Measurements from ENCODE around the gene NPR2. TPM values are rescaled to one million over a fixed set of nuclear protein-coding genes. Genes with fewer than 3 reads are reported as not detected.

Gene NPR2
- total RNA-seq, 1 experiment from 2014 or later: 40.5 TPM

DNA sequence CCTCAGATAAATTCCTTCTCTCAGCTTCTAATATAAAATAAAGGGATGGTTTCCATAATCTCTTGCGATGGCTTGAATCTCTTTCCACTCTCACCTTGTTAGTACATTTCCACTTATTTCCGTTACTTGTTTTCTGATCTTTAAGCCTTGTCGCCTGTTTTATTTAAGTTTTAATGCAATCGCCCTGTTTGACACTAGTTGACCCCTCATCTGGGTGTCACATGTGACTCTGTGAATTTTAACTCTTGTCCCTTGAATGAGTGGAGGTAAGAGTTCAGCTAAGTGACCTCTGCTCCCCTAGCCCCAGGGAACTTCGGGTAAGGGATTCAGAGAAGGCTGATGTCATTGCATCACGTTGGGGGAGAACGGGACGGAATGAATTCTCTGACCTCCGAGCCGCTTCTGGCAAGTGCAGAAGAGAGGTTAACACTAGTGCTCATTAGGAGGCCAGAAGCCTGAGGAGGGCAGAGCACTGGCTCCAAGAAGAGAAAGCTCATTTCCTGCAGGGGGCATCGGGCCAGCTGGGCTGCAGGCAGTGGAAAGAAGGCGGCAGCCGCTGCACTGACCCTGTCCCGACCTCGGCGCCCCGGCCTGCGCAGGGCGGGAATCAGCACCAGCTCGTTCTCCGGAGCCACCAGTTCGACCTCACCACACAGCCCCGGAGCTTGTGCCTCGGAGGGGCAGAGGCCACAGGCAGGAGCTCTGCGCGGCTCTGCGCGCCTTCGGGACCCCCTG is 22.9 kb downstream of the NPR2 start:
- intact Hi-C loops (cut with micrococcal nuclease; ENCODE audit: unreplicated experiment): loop anchor here (2.0 kb wide), 1 partner anchor 155 kb away; the partner anchor contains the start of genes CCDC107 and RMRP
- Histone ChIP-seq H3K9me3 (no peaks in the 10 kb centered on the region), H3K36me3 (ENCODE audit: control insufficient read depth, insufficient read depth, low read length) (no peaks in the 10 kb centered on the region), H3K4me3 (ENCODE audit: low read depth, low read length) (peak overlapping the region; percentile 79), H3K4me1 (peaks cover 20% of the 10 kb centered on the region), H3K27me3 (replicated peaks; ENCODE audit: control insufficient read depth, insufficient read depth, low read length) (no peaks in the 10 kb centered on the region)
- no peaks in the 10 kb centered on the region for H3K9me3 Mint-ChIP-seq (ENCODE audit: unreplicated experiment)
- peaks cover 24% of the 10 kb centered on the region for H3K36me3 Mint-ChIP-seq (ENCODE audit: insufficient read depth, unreplicated experiment)
- CTCF ChIA-PET: interaction anchor here (0.5 to 4.6 kb wide), 21 partner anchors 9 to 211 kb away, joined by 3 to 77 read pairs (median 5); partner anchors contain the start of genes FAM221B and TMEM8B
- peak; percentile 80 to 81 for DNase-seq
- no peaks in the 10 kb centered on the region for H3K27me3 Mint-ChIP-seq (ENCODE audit: insufficient read depth, unreplicated experiment)
- POLR2A ChIA-PET: interaction anchor here (0.5 to 1.2 kb wide), 7 partner anchors 13 to 1636 kb away, joined by 3 to 5 read pairs (median 4); partner anchors contain the start of genes CREB3, FAM221B, GBA2 and RGP1
- H3K4me3 Mint-ChIP-seq (ENCODE audit: unreplicated experiment): peak overlapping the region; percentile 93
- TF ChIP-seq, protein P1, sequence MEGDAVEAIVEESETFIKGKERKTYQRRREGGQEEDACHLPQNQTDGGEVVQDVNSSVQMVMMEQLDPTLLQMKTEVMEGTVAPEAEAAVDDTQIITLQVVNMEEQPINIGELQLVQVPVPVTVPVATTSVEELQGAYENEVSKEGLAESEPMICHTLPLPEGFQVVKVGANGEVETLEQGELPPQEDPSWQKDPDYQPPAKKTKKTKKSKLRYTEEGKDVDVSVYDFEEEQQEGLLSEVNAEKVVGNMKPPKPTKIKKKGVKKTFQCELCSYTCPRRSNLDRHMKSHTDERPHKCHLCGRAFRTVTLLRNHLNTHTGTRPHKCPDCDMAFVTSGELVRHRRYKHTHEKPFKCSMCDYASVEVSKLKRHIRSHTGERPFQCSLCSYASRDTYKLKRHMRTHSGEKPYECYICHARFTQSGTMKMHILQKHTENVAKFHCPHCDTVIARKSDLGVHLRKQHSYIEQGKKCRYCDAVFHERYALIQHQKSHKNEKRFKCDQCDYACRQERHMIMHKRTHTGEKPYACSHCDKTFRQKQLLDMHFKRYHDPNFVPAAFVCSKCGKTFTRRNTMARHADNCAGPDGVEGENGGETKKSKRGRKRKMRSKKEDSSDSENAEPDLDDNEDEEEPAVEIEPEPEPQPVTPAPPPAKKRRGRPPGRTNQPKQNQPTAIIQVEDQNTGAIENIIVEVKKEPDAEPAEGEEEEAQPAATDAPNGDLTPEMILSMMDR (IDR thresholded peaks at IDR 0.05; ENCODE audit: insufficient read depth in 1 of 2, low read depth in 1 of 2, low read length in 1 of 2, severe bottlenecking in 1 of 2, unreplicated experiment in 1 of 2): peak; percentile 36 to 45
- H3K4me1 Mint-ChIP-seq (ENCODE audit: low read depth, unreplicated experiment): peaks cover 14% of the 10 kb centered on the region
- TSS peak; percentile 50 for BruUV-seq (replicated peaks)
- peak overlapping the region; percentile 93 for H3K27ac Mint-ChIP-seq (ENCODE audit: unreplicated experiment)

- ChIA-PET POLR2A (interaction anchor here (0.5 to 1.2 kb wide), 6 partner anchors 13 to 259 kb away, joined by 3 to 5 read pairs (median 4); partner anchors contain the start of genes CREB3, FAM221B, GBA2 and RGP1), CTCF (interaction anchor here (0.6 to 4.6 kb wide), 17 partner anchors 8 to 211 kb away, joined by 3 to 77 read pairs (median 6); partner anchors contain the start of genes FAM221B and TMEM8B)
- peak within 1 kb of the TSS; percentile 93 for H3K27ac Mint-ChIP-seq (ENCODE audit: unreplicated experiment)
- peak within 1 kb of the TSS; percentile 93 for H3K4me3 Mint-ChIP-seq (ENCODE audit: unreplicated experiment)
- no peaks in the 10 kb centered on the region for H3K9me3 ChIP-seq
- no TSS peak for BruUV-seq (replicated peaks)
- intact Hi-C loops (cut with micrococcal nuclease; ENCODE audit: unreplicated experiment): loop anchor here (1.0 to 5.0 kb wide), 5 partner anchors 14 to 156 kb away; partner anchors contain the start of genes CCDC107, GBA2, RGP1 and RMRP
- TF ChIP-seq, protein P1 (IDR thresholded peaks at IDR 0.05; ENCODE audit: insufficient read depth in 1 of 2, low read depth in 1 of 2, low read length in 1 of 2, severe bottlenecking in 1 of 2, unreplicated experiment in 1 of 2): no peak
- H3K4me1 Mint-ChIP-seq (ENCODE audit: low read depth, unreplicated experiment): peaks cover 14% of the 10 kb centered on the region
- H3K36me3 ChIP-seq (ENCODE audit: control insufficient read depth, insufficient read depth, low read length): no peaks in the 10 kb centered on the region
- peaks cover 24% of the 10 kb centered on the region for H3K36me3 Mint-ChIP-seq (ENCODE audit: insufficient read depth, unreplicated experiment)
- H3K4me3 ChIP-seq (ENCODE audit: low read depth, low read length): peak within 1 kb of the TSS; percentile 79
- DNase-seq: peak; percentile 98 to 99
- no peaks in the 10 kb centered on the region for H3K27me3 Mint-ChIP-seq (ENCODE audit: insufficient read depth, unreplicated experiment)
- no peaks in the 10 kb centered on the region for H3K27me3 ChIP-seq (replicated peaks; ENCODE audit: control insufficient read depth, insufficient read depth, low read length)
- no peaks in the 10 kb centered on the region for H3K9me3 Mint-ChIP-seq (ENCODE audit: unreplicated experiment)
- peaks cover 20% of the 10 kb centered on the region for H3K4me1 ChIP-seq
These were observed 23.6 kb downstream of the NPR2 start, which contains the start of gene HINT2 for GRCh38 chr9:35814841-35815543. TSS of gene HINT2 (minus strand) at chr9:35815042. CDS start at chr9:35814979, 63 bp downstream.

DNA sequence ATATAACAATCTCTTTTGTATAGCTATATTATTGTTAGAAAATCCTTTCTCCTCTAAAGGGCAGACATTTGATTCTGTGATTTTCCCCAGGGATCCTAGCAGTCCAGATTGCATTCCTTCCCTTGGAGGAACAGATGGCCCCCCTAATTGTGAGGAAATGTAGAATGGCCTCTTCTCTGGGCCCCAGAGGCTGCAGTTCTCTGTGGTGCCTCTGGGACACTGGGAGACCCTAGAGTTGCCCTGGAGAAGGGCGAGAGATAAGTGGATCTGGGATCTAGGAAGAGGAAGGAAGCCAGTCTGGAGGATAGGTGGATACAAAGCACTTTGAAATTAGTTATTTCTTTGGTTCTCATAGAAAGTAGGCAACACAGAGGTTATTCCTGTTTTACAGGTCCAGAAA is 25.3 kb downstream of the NPR2 start:
- Mint-ChIP-seq H3K4me3 (ENCODE audit: unreplicated experiment) (no peak overlapping the region), H3K36me3 (ENCODE audit: insufficient read depth, unreplicated experiment) (peaks cover 24% of the 10 kb centered on the region), H3K4me1 (ENCODE audit: low read depth, unreplicated experiment) (peaks cover 14% of the 10 kb centered on the region), H3K9me3 (ENCODE audit: unreplicated experiment) (no peaks in the 10 kb centered on the region), H3K27ac (ENCODE audit: unreplicated experiment) (no peak overlapping the region), H3K27me3 (ENCODE audit: insufficient read depth, unreplicated experiment) (no peaks in the 10 kb centered on the region)
- Histone ChIP-seq H3K36me3 (ENCODE audit: control insufficient read depth, insufficient read depth, low read length) (no peaks in the 10 kb centered on the region), H3K4me1 (peaks cover 20% of the 10 kb centered on the region), H3K27me3 (replicated peaks; ENCODE audit: control insufficient read depth, insufficient read depth, low read length) (no peaks in the 10 kb centered on the region), H3K9me3 (no peaks in the 10 kb centered on the region), H3K4me3 (ENCODE audit: low read depth, low read length) (no peak overlapping the region)
- ChIA-PET POLR2A (no interaction called here), CTCF (interaction anchor here (1.2 kb wide), 1 partner anchor 66 kb away, joined by 4 read pairs; no protein-coding TSS in a partner anchor)
- peak in 1 of 2 experiments; percentile 30 for DNase-seq
- no TSS peak for BruUV-seq (replicated peaks)
- TF ChIP-seq, protein P1 (IDR thresholded peaks at IDR 0.05; ENCODE audit: insufficient read depth in 1 of 2, low read depth in 1 of 2, low read length in 1 of 2, severe bottlenecking in 1 of 2, unreplicated experiment in 1 of 2): peak in 1 of 2 experiments; percentile 37
- intact Hi-C loops (cut with micrococcal nuclease; ENCODE audit: unreplicated experiment): loop anchor here (5.0 kb wide), 1 partner anchor 69 kb away; the partner anchor contains the start of genes GBA2 and RGP1

All from Caco-2 (cell line).